GM12892 (cell line): ENCODE results near the gene ZBTB46.

Source experiments
- POLR2A ChIP-seq: IDR thresholded peaks from 2 replicates; pipeline ENCODE4 v1.6.1; 2011; ENCODE audit warnings: low read depth, low read length, control low read depth
- POLR2AphosphoS5 ChIP-seq: IDR thresholded peaks from 2 replicates; pipeline ENCODE4 v1.6.1; 2011; ENCODE audit warnings: low read depth, low read length, control low read depth
- TAF1 ChIP-seq: IDR thresholded peaks from 2 replicates; pipeline ENCODE4 v1.6.1; 2011; ENCODE audit warnings: low read depth, mild to moderate bottlenecking, control low read depth, low read length, borderline replicate concordance

DNA sequence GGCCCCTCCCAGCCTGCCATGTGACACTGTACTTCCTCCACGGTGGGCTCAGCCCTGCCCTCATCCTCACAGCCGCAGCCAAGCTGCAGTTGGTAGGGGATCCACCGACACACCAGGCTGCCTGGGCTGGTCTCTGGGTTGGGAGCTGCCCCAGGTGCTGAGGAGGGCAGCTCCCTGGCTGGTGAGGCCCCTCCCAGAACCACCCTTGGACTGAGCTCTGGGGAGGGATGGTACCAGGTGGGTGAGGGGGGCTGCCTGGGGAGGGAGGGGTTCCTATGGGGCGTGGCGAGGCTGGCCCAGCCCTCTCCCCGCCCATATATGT is 134.8 kb downstream of the ZBTB46 start:
- TF ChIP-seq POLR2A (0 out of 2 replicates have a peak, but pooled peaks have one; percentile 12), TAF1 (no peak), POLR2AphosphoS5 (no peak; the same call in 1 of the 2 replicates)
